ENCODE data around the gene CACNB4. TPM values are rescaled to one million over a fixed set of nuclear protein-coding genes. Genes with fewer than 3 reads are reported as not detected.
A peak's percentile ranks its signal among the peaks of the same experiment; 100 is the strongest.

The CACNB4 gene
- total RNA-seq, 1 experiment from 2014 or later: 2.0 TPM

- TF ChIP-seq, protein P1, sequence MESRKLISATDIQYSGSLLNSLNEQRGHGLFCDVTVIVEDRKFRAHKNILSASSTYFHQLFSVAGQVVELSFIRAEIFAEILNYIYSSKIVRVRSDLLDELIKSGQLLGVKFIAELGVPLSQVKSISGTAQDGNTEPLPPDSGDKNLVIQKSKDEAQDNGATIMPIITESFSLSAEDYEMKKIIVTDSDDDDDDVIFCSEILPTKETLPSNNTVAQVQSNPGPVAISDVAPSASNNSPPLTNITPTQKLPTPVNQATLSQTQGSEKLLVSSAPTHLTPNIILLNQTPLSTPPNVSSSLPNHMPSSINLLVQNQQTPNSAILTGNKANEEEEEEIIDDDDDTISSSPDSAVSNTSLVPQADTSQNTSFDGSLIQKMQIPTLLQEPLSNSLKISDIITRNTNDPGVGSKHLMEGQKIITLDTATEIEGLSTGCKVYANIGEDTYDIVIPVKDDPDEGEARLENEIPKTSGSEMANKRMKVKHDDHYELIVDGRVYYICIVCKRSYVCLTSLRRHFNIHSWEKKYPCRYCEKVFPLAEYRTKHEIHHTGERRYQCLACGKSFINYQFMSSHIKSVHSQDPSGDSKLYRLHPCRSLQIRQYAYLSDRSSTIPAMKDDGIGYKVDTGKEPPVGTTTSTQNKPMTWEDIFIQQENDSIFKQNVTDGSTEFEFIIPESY (IDR thresholded peaks at IDR 0.05; ENCODE audit: extremely low read depth, insufficient replicate concordance, low read length): no peak
- no peak for TF ChIP-seq CEBPB (IDR thresholded peaks at IDR 0.05; ENCODE audit: low read depth)
- TF ChIP-seq SRF (IDR thresholded peaks at IDR 0.05; ENCODE audit: low read depth): no peak
- no peak for TF ChIP-seq POLR2A (IDR thresholded peaks at IDR 0.05; ENCODE audit: borderline replicate concordance, extremely low read depth, insufficient read depth, insufficient read length)
- TF ChIP-seq FOSL1 (IDR thresholded peaks at IDR 0.05; ENCODE audit: low read depth): no peak
- TF ChIP-seq TCF7L2 (IDR thresholded peaks at IDR 0.05; ENCODE audit: borderline replicate concordance, extremely low read depth, insufficient read depth, insufficient read length): no peak
- TF ChIP-seq RAD21 (IDR thresholded peaks at IDR 0.05; ENCODE audit: low read depth): no peak
- TF ChIP-seq YY1 (IDR thresholded peaks at IDR 0.05; ENCODE audit: extremely low read depth, insufficient replicate concordance, low read depth, low read length): no peak
- TF ChIP-seq EZH2 (IDR thresholded peaks at IDR 0.05): no peak
Observed at GRCh38 chr2:152055366-152056108, 43.3 kb downstream of the CACNB4 start (continued).

DNA sequence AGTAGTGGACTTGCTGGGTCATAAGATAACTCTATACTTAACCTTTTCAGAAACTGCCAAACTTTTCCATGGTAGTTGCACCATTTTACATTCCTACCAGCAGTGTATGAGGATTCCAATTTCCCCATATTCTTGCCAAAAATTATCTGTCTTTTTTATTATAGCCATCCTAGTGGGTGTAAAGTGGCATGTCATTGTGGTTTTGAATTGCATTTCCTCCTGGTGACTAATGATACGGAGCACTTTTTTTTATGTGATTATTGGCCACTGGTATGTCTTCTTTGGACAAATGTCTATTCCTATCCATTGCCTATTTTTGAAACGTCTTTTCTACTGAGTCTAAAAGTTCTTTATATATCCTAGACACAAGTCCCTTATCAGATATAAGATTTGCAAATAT, 44.3 kb downstream of the CACNB4 start:
- H3K4me1 ChIP-seq (ENCODE audit: control insufficient read depth in 1 of 2, insufficient read depth in 2 of 2, low read length in 2 of 2): peaks cover 13 to 20% of the 10 kb centered on the region in 2 experiments
- no peaks in the 10 kb centered on the region for H3K79me2 ChIP-seq (ENCODE audit: insufficient read depth, low read length)
- H3K9ac ChIP-seq (ENCODE audit: low read length): no peak overlapping the region
- H3K9me2 ChIP-seq (ENCODE audit: insufficient read depth): no peaks in the 10 kb centered on the region
- ATAC-seq (peak; percentile 71), DNase-seq (ENCODE audit: low read depth, low spot score) (peak; percentile 36)
- H3K9me3 ChIP-seq (ENCODE audit: control insufficient read depth in 1 of 2, insufficient read depth in 1 of 2, low read depth in 1 of 2, low read length in 2 of 2): no peaks in the 10 kb centered on the region
- H3K4me2 ChIP-seq (ENCODE audit: low read length): peak overlapping the region; percentile 45
- H3K36me3 ChIP-seq (ENCODE audit: control insufficient read depth in 1 of 2, insufficient read depth in 2 of 2, low read length in 2 of 2): no peaks in the 10 kb centered on the region
- H3K27me3 ChIP-seq (ENCODE audit: insufficient read depth, low read length): no peaks in the 10 kb centered on the region
- no peak overlapping the region for H3K27ac ChIP-seq (ENCODE audit: low read depth, low read length)
- TF ChIP-seq EZH2phosphoT487 (IDR thresholded peaks at IDR 0.05; ENCODE audit: borderline replicate concordance) (no peak), SRF (IDR thresholded peaks at IDR 0.05; ENCODE audit: low read depth) (no peak), ATF3 (IDR thresholded peaks at IDR 0.05) (no peak), JUND (IDR thresholded peaks at IDR 0.05) (peak; percentile 45; the same call in 1 of the 2 replicates), FOSL1 (IDR thresholded peaks at IDR 0.05; ENCODE audit: low read depth) (peak; percentile 48; the same call in 1 of the 2 replicates), CTCF (IDR thresholded peaks at IDR 0.05 in 2 of 3, conservative IDR thresholded peaks at IDR 0.05 in 1 of 3; ENCODE audit: borderline replicate concordance in 1 of 3, insufficient read depth in 1 of 3, low read depth in 2 of 3, low read length in 2 of 3) (peak in 1 of 3 experiments; percentile 14; a peak in 1 of 6 replicates)
- no peak overlapping the region for H2AFZ ChIP-seq (ENCODE audit: low read depth, low read length, poor library complexity, severe bottlenecking)
- intact Hi-C loops (cut with micrococcal nuclease): no loop called here
- ChIA-PET RAD21 (ENCODE audit: low non-redundant PET in 1 of 2, low total read pairs in 2 of 2, uncharacterized antibody in 2 of 2, unreplicated experiment in 2 of 2) (no interaction called here), CTCF (no interaction called here), POLR2A (no interaction called here)
- H3K4me3 ChIP-seq (replicated peaks in 1 of 2; ENCODE audit: low read depth in 1 of 2, low read length in 2 of 2): no peak overlapping the region
- no TSS peak for BruUV-seq (replicated peaks)
- H4K20me1 ChIP-seq (ENCODE audit: insufficient read depth): no peaks in the 10 kb centered on the region

Data from HCT116 (cell line).